K562 (cell line): ENCODE results near the gene GGA2. TPM values are rescaled to one million over a fixed set of nuclear protein-coding genes. Genes with fewer than 3 reads are reported as not detected.

Experiments used
- ATAC-seq: fragments of 200-7000 bp; cut with Tn5 transposase; 3 replicates; pipeline ENCODE4 v1.9.1; 2020; ENCODE audit warnings: moderate library complexity
- BruUV-seq: library from RNA; stranded (reverse); fragments of 400-500 nt; replicated peaks from 2 replicates; lab custom pipeline; 2021; lab: Mats Ljungman, UMichigan
- CTCF ChIA-PET: fragments of 300-600 bp; formaldehyde crosslinking; extraction: SDS; loops from one replicate; lab custom pipeline; 2021; ENCODE audit warnings: low intra/inter-chr PET ratio; lab: Yijun Ruan, JAX
- POLR2A ChIA-PET: fragments of 300-600, 350-650 bp; sonication (Branson Sonifier 250); formaldehyde crosslinking; extraction: SDS; loops from one replicate; lab custom pipeline; 2021; ENCODE audit warnings: antibody characterized with exemption, inconsistent platforms; lab: Yijun Ruan, JAX
- DNase-seq, 4 experiments: peaks; one replicate each; pipeline versions ENCODE4 v3.0.0 to v3.0.0-alpha.2; 2011 to 2018; ENCODE audit warnings: low spot score in 3 of 4, mixed read lengths in 3 of 4; ENCODE audit errors: extremely low read depth in 1 of 4
- FAIRE-seq: peaks from 2 replicates; lab custom pipeline; 2011; peaks lifted over from hg19 to GRCh38; lab: Jason Lieb, UNC
- H2AFZ ChIP-seq: 2 replicates; pipeline ENCODE4 v1.6.0; 2011; ENCODE audit warnings: low read depth, low read length, control low read depth, inconsistent platforms
- H3K27ac ChIP-seq: fragments of 200-600 bp; 3 replicates; pipeline ENCODE4 v1.8.0; 2011; ENCODE audit warnings: low read depth, mild to moderate bottlenecking, control low read depth, inconsistent platforms, low read length, moderate library complexity, mixed read lengths; ENCODE audit errors: extremely low read depth
- H3K27me3 ChIP-seq, 2 experiments: fragments of 300-600 bp in 1 of 2; 2 replicates in 1 of 2; 3 replicates in 1 of 2; pipeline versions ENCODE4 v1.6.0 to v1.8.0; 2011; ENCODE audit warnings: inconsistent platforms in 2 of 2, low read length in 2 of 2, mild to moderate bottlenecking in 1 of 2, mixed read lengths in 1 of 2, moderate library complexity in 1 of 2; ENCODE audit not compliant: control insufficient read depth in 2 of 2, insufficient read depth in 2 of 2
- H3K36me3 ChIP-seq: fragments of 300-600 bp; 3 replicates; pipeline ENCODE4 v1.8.0; 2011; ENCODE audit warnings: mild to moderate bottlenecking, low read length, inconsistent platforms; ENCODE audit not compliant: control insufficient read depth, insufficient read depth
- H3K4me1 ChIP-seq, 2 experiments: fragments of 200-600 bp in 1 of 2; replicated peaks in 1 of 2; 2 replicates in 1 of 2; 3 replicates in 1 of 2; pipeline versions ENCODE4 v1.5.1 to v1.8.0; 2011; ENCODE audit warnings: inconsistent platforms in 2 of 2, low read length in 2 of 2, mild to moderate bottlenecking in 1 of 2, mixed read lengths in 1 of 2, moderate library complexity in 1 of 2; ENCODE audit not compliant: control insufficient read depth in 2 of 2, insufficient read depth in 2 of 2
- H3K4me2 ChIP-seq: 2 replicates; pipeline ENCODE4 v1.6.1; 2011; ENCODE audit warnings: low read length, control low read depth, inconsistent platforms, mixed read lengths; ENCODE audit not compliant: insufficient read depth
- H3K4me3 ChIP-seq: fragments of 200-600 bp; sonication (generic), shearing (Covaris generic); 2 replicates; pipeline ENCODE4 v1.5.1; 2016; ENCODE audit warnings: control low read depth, inconsistent platforms
- H3K79me2 ChIP-seq: fragments of 200-600 bp; 3 replicates; pipeline ENCODE4 v1.8.0; 2011; ENCODE audit warnings: low read length, inconsistent platforms; ENCODE audit not compliant: control insufficient read depth, insufficient read depth
- H3K9ac ChIP-seq, 2 experiments: 2 replicates each; pipeline versions ENCODE4 v1.6.0 to v1.6.1; 2011; ENCODE audit warnings: low read depth in 2 of 2, low read length in 2 of 2, control low read depth in 1 of 2, inconsistent platforms in 1 of 2, mild to moderate bottlenecking in 1 of 2, mixed read lengths in 1 of 2; ENCODE audit not compliant: insufficient read depth in 1 of 2
- H3K9me1 ChIP-seq: one replicate; pipeline ENCODE4 v1.6.0; 2011; ENCODE audit warnings: inconsistent platforms, mild to moderate bottlenecking, low read length, moderate library complexity; ENCODE audit not compliant: control insufficient read depth, insufficient read depth
- H3K9me3 ChIP-seq: replicated peaks from 2 replicates; pipeline ENCODE4 v1.5.1; 2011; ENCODE audit warnings: low read depth, low read length, inconsistent platforms; ENCODE audit not compliant: control insufficient read depth, insufficient read depth
- H4K20me1 ChIP-seq: replicated peaks from 2 replicates; pipeline ENCODE4 v1.6.1; 2011; ENCODE audit warnings: low read length, inconsistent platforms, mixed read lengths; ENCODE audit not compliant: control insufficient read depth, insufficient read depth
- ELK3 ChIP-seq: fragments of 450-650 bp; formaldehyde crosslinking; IDR thresholded peaks from 2 replicates; pipeline ENCODE4 v1.4.0; 2020; ENCODE audit warnings: mild to moderate bottlenecking
- FUS ChIP-seq: fragments of 200-400 bp; formaldehyde crosslinking; optimal IDR thresholded peaks from 2 replicates; pipeline ENCODE3; 2017; ENCODE audit warnings: low read depth, low read length
- POLR3G ChIP-seq: IDR thresholded peaks from 2 replicates; pipeline ENCODE4 v1.6.1; 2011; ENCODE audit not compliant: insufficient read length, insufficient replicate concordance; ENCODE audit errors: extremely low read depth
- SMARCB1 ChIP-seq: IDR thresholded peaks from 2 replicates; pipeline ENCODE4 v1.6.1; 2011; ENCODE audit warnings: improper control_type of control experiment, low read depth; ENCODE audit not compliant: insufficient read length
- ZBTB17 ChIP-seq: fragments of 450-650 bp; formaldehyde crosslinking; IDR thresholded peaks from 2 replicates; pipeline ENCODE4 v1.4.0; 2020; ENCODE audit warnings: mild to moderate bottlenecking
- ZEB2 ChIP-seq: fragments of 450-650 bp; IDR thresholded peaks from 2 replicates; pipeline ENCODE4 v1.6.1; 2016
- WGBS: fragments of 100-300 bp; shearing (Covaris generic); methylation state at CpG from one replicate; pipeline ENCODE4 v1.1.6; 2016; ENCODE audit warnings: low coverage, mixed read lengths; ENCODE audit not compliant: insufficient coverage; ENCODE audit errors: missing lambda C conversion rate; 5-methylcytosine and 5-hydroxymethylcytosine counted together
- in situ Hi-C: fragments of 300-500 bp; cut with MboI; formaldehyde crosslinking; loops from 4 replicates; pipeline ENCODE4 v1.15.0; 2018; ENCODE audit warnings: inconsistent platforms, mixed read lengths
- intact Hi-C: fragments of 100-400 bp; cut with micrococcal nuclease; formaldehyde crosslinking; loops from 2 replicates; pipeline ENCODE4 v1.14.2; 2022
- polyA plus RNA-seq, 8 experiments: library from polyadenylated mRNA; depleted of rRNA in 4 of 8; stranded (reverse) in 5 of 8; unstranded in 3 of 8; fragments of >200 nt; fragmentation: Nextera tagmentation in 2 of 8; fragmentation: Illumina TruSeq in 1 of 8; extraction: Ambion mirVana in 2 of 8; extraction: Trizol in 1 of 8; gene quantifications; 2 replicates each; pipeline versions ENCODE4 v1.2.1 to v1.2.3, GENCODE V29; 2011 to 2014; ENCODE audit warnings: inconsistent platforms in 1 of 8, missing spikeins in 1 of 8
- total RNA-seq, 7 experiments: library from RNA; depleted of rRNA in 6 of 7; stranded (reverse); fragments of >200 nt in 6 of 7; fragmentation: Illumina TruSeq in 2 of 7; extraction: Trizol in 2 of 7; gene quantifications; 2 replicates each; pipeline versions ENCODE4 v1.2.1 to v1.2.3, GENCODE V29; 2011 to 2021; ENCODE audit warnings: low replicate concordance in 1 of 7

The GGA2 gene
- total and polyA plus RNA-seq, 9 of the 15 experiments (the other 6 are each of a cell fraction or from before 2014, with no cell fraction given), result 11.9 to 133 (median 66.3) TPM

GRCh38 chr16:23523321-23523720, 13.0 kb upstream of the GGA2 start:
- 96% methylated on average over 6 of the region's 6 CpGs for whole genome bisulfite sequencing
- BruUV-seq, result no TSS peak
- DNase-seq (no peak), ATAC-seq (no peak), FAIRE-seq (no peak)
- in situ Hi-C loops, result no loop called here
- H3K27ac ChIP-seq, result no peak overlapping the region
- TF ChIP-seq ZEB2 (no peak), ELK3 (CRISPR knock-in tag) (no peak), POLR3G (no peak), ZBTB17 (CRISPR knock-in tag) (no peak), SMARCB1 (no peak), FUS (no peak)
- peaks cover 72% of the 10 kb centered on the region; the same call in 2 of the 3 replicates for H3K36me3 ChIP-seq
- no peaks in the 10 kb centered on the region for H3K9me3 ChIP-seq
- no peaks in the 10 kb centered on the region for H4K20me1 ChIP-seq
- H3K9ac ChIP-seq, result no peak overlapping the region
- ChIA-PET POLR2A (interaction anchor here (1.1 kb wide), 1 partner anchor 157 kb away, joined by 3 read pairs; no protein-coding TSS in a partner anchor), CTCF (no interaction called here)
- H3K9me1 ChIP-seq, result no peaks in the 10 kb centered on the region
- H2AFZ ChIP-seq, result no peak overlapping the region
- no peak overlapping the region for H3K4me2 ChIP-seq
- no peaks in the 10 kb centered on the region for H3K27me3 ChIP-seq
- H3K79me2 ChIP-seq, result no peaks in the 10 kb centered on the region
- peaks cover 5 to 6% of the 10 kb centered on the region in 2 experiments; a peak in 3 of 5 replicates for H3K4me1 ChIP-seq
- intact Hi-C loops, result no loop called here
- H3K4me3 ChIP-seq, result no peak overlapping the region
